Natural killer cell (primary cell): Measurements from ENCODE around the gene C11orf71. TPM values are rescaled to one million over a fixed set of nuclear protein-coding genes. Genes with fewer than 3 reads are reported as not detected.
A peak's percentile ranks its signal among the peaks of the same experiment; 100 is the strongest.

Experiments
- ATAC-seq, 3 donors: fragments of 150-1000 bp in 2 of 3; fragments of 200-7000 bp in 1 of 3; cut with Tn5 transposase; 1 replicate in 1 of 3; 2 replicates in 2 of 3; pipeline ENCODE4 v1.10.0; 2021; ENCODE audit warnings: mild to moderate bottlenecking in 2 of 3, moderate library complexity in 2 of 3
- DNase-seq, 2 donors: peaks; one replicate each; pipeline versions ENCODE4 v3.0.0 to v3.0.0-alpha.2; 2013 to 2021; ENCODE audit warnings: mixed read lengths in 1 of 2
- H3K27ac ChIP-seq: one replicate; pipeline ENCODE4 v1.5.1; 2013; ENCODE audit warnings: mild to moderate bottlenecking, low read length
- H3K27me3 ChIP-seq: one replicate; pipeline ENCODE4 v1.6.1; 2013; ENCODE audit warnings: low read length; ENCODE audit not compliant: control insufficient read depth, insufficient read depth
- H3K36me3 ChIP-seq: one replicate; pipeline ENCODE4 v1.6.1; 2013; ENCODE audit warnings: low read length; ENCODE audit not compliant: control insufficient read depth, insufficient read depth
- H3K4me1 ChIP-seq: one replicate; pipeline ENCODE4 v1.6.1; 2013; ENCODE audit warnings: low read length; ENCODE audit not compliant: control insufficient read depth, insufficient read depth
- H3K4me3 ChIP-seq: one replicate; pipeline ENCODE4 v1.5.1; 2013; ENCODE audit warnings: low read length
- H3K9me3 ChIP-seq: one replicate; pipeline ENCODE4 v1.6.1; 2013; ENCODE audit warnings: low read length; ENCODE audit not compliant: control insufficient read depth, insufficient read depth
- H3K27ac Mint-ChIP-seq, 2 donors: one replicate each; pipeline ENCODE4 v1.8.0; 2022; ENCODE audit warnings: mild to moderate bottlenecking in 2 of 2, mixed read lengths in 2 of 2, moderate library complexity in 1 of 2
- H3K27me3 Mint-ChIP-seq, 2 donors: one replicate each; pipeline ENCODE4 v1.8.0; 2022; ENCODE audit warnings: low read depth in 2 of 2, mixed read lengths in 2 of 2
- H3K36me3 Mint-ChIP-seq: one replicate; pipeline ENCODE4 v1.8.0; 2022; ENCODE audit warnings: mixed read lengths
- H3K4me1 Mint-ChIP-seq, 2 donors: one replicate each; pipeline ENCODE4 v1.8.0; 2022; ENCODE audit warnings: mixed read lengths in 2 of 2
- H3K4me3 Mint-ChIP-seq: one replicate; pipeline ENCODE4 v1.8.0; 2022; ENCODE audit warnings: mild to moderate bottlenecking, moderate library complexity, mixed read lengths
- H3K9me3 Mint-ChIP-seq, 2 donors: one replicate each; pipeline ENCODE4 v1.8.0; 2022; ENCODE audit warnings: mixed read lengths in 2 of 2
- CTCF ChIP-seq: fragments of 200-600 bp; IDR thresholded peaks from one replicate; pipeline ENCODE4 v1.8.0; 2022; ENCODE audit warnings: antibody characterized with exemption
- WGBS: methylation state at CpG from one replicate; pipeline ENCODE4 v1.1.7; 2013; ENCODE audit warnings: missing lambda C conversion rate; ENCODE audit not compliant: insufficient coverage; 5-methylcytosine and 5-hydroxymethylcytosine counted together
- intact Hi-C: fragments of 100-400 bp; cut with micrococcal nuclease; formaldehyde crosslinking; loops from one replicate; pipeline ENCODE4 v1.14.2; 2022
- total RNA-seq, 4 donors: library from RNA; stranded (reverse); fragments of 120-200 nt in 1 of 4; gene quantifications; one replicate each; pipeline versions ENCODE4 v1.2.3 to v1.2.4, GENCODE V29; 2013 to 2022

C11orf71 gene
- total RNA-seq, 3 donors from 2014 or later (not counting 1 experiment from before 2014, with no cell fraction given), result 11.3 to 13.1 (median 11.5) TPM

GRCh38 chr11:114398303-114398920 lies 1.9 kb downstream of the C11orf71 start:
- no peaks in the 10 kb centered on the region for H3K36me3 Mint-ChIP-seq

GRCh38 chr11:114397349-114397982 lies 2.8 kb downstream of the C11orf71 start:
- H3K9me3 Mint-ChIP-seq, result no peaks in the 10 kb centered on the region
- intact Hi-C loops, result no loop called here
- TF ChIP-seq CTCF, result no peak
- no peaks in the 10 kb centered on the region for H3K36me3 Mint-ChIP-seq
- Histone ChIP-seq H3K27me3 (no peaks in the 10 kb centered on the region), H3K9me3 (no peaks in the 10 kb centered on the region), H3K4me1 (peaks cover 7% of the 10 kb centered on the region), H3K36me3 (no peaks in the 10 kb centered on the region), H3K27ac (no peak overlapping the region), H3K4me3 (no peak overlapping the region)
- no peak overlapping the region for H3K4me3 Mint-ChIP-seq
- H3K4me1 Mint-ChIP-seq, result peaks cover 33 to 36% of the 10 kb centered on the region in 2 donors
- H3K27me3 Mint-ChIP-seq, result no peaks in the 10 kb centered on the region
- no peak overlapping the region for H3K27ac Mint-ChIP-seq
- no peak for DNase-seq
- 100% methylated on average over 1 of the region's 2 CpGs for WGBS
- ATAC-seq, result no peak

More at GRCh38 chr11:114398303-114398920, 1.9 kb downstream of the C11orf71 start:
- Histone ChIP-seq H3K9me3 (no peaks in the 10 kb centered on the region), H3K4me1 (peaks cover 7% of the 10 kb centered on the region), H3K36me3 (peaks cover 2% of the 10 kb centered on the region), H3K27ac (no peak overlapping the region), H3K27me3 (no peaks in the 10 kb centered on the region), H3K4me3 (no peak overlapping the region)
- Mint-ChIP-seq H3K27me3 (no peaks in the 10 kb centered on the region), H3K4me1 (peaks cover 34 to 36% of the 10 kb centered on the region in 2 donors), H3K9me3 (no peaks in the 10 kb centered on the region), H3K4me3 (peak overlapping the region; percentile 96), H3K27ac (peak overlapping the region; percentile 98 to 99)
- ATAC-seq (no peak), DNase-seq (no peak)
- no peak for TF ChIP-seq CTCF
- 100% methylated on average over 2 of the region's 4 CpGs for WGBS
- intact Hi-C loops, result no loop called here

GRCh38 chr11:114396916-114397315 lies 3.4 kb downstream of the C11orf71 start:
- no peak for TF ChIP-seq CTCF
- intact Hi-C loops, result no loop called here
- peaks cover 30 to 32% of the 10 kb centered on the region in 2 donors for H3K4me1 Mint-ChIP-seq
- H3K27ac Mint-ChIP-seq, result no peak overlapping the region
- no peaks in the 10 kb centered on the region for H3K9me3 Mint-ChIP-seq
- Histone ChIP-seq H3K9me3 (no peaks in the 10 kb centered on the region), H3K27ac (no peak overlapping the region), H3K36me3 (no peaks in the 10 kb centered on the region), H3K4me3 (no peak overlapping the region), H3K27me3 (no peaks in the 10 kb centered on the region), H3K4me1 (peaks cover 7% of the 10 kb centered on the region)
- no peaks in the 10 kb centered on the region for H3K27me3 Mint-ChIP-seq
- H3K36me3 Mint-ChIP-seq, result no peaks in the 10 kb centered on the region
- ATAC-seq (no peak), DNase-seq (no peak)
- H3K4me3 Mint-ChIP-seq, result no peak overlapping the region
